ENCODE measurements around the gene MYLK. TPM values are rescaled to one million over a fixed set of nuclear protein-coding genes. Genes with fewer than 3 reads are reported as not detected.

The MYLK gene
- polyA plus RNA-seq, 6 donors from 2014 or later, result 0.93 to 5.7 (median 2.1) TPM

GRCh38 chr3:123791417-123791816, 92.7 kb downstream of the MYLK start:
- H3K36me3 Mint-ChIP-seq, result no peaks in the 10 kb centered on the region
- H3K4me1 Mint-ChIP-seq, result no peaks in the 10 kb centered on the region
- peaks cover 0 to 10% (median 0%) of the 10 kb centered on the region in 3 donors for H3K27me3 Mint-ChIP-seq
- no peak for ATAC-seq (ENCODE audit: low read depth in 2 of 2)
- no peak overlapping the region for H3K4me3 Mint-ChIP-seq
- no peaks in the 10 kb centered on the region for H3K9me3 Mint-ChIP-seq
- DNase-seq, result no peak
- H3K27ac Mint-ChIP-seq, result no peak overlapping the region

GRCh38 chr3:123791073-123791370, 93.1 kb downstream of the MYLK start:
- H3K4me3 Mint-ChIP-seq, result no peak overlapping the region
- no peaks in the 10 kb centered on the region for H3K9me3 Mint-ChIP-seq
- DNase-seq (no peak), ATAC-seq (ENCODE audit: low read depth in 2 of 2) (no peak)
- peaks cover 0 to 10% (median 0%) of the 10 kb centered on the region in 3 donors for H3K27me3 Mint-ChIP-seq
- no peaks in the 10 kb centered on the region for H3K36me3 Mint-ChIP-seq
- H3K27ac Mint-ChIP-seq, result no peak overlapping the region
- H3K4me1 Mint-ChIP-seq, result no peaks in the 10 kb centered on the region

GRCh38 chr3:123790254-123791072, 93.7 kb downstream of the MYLK start:
- H3K4me1 Mint-ChIP-seq, result no peaks in the 10 kb centered on the region
- no peak for DNase-seq

GRCh38 chr3:123789760-123790159, 94.4 kb downstream of the MYLK start:
- DNase-seq (no peak), ATAC-seq (ENCODE audit: low read depth in 2 of 2) (no peak)
- peaks cover 0 to 1% (median 0%) of the 10 kb centered on the region in 7 donors for H3K9me3 Mint-ChIP-seq
- H3K4me1 Mint-ChIP-seq, result no peaks in the 10 kb centered on the region
- H3K4me3 Mint-ChIP-seq, result no peak overlapping the region
- H3K36me3 Mint-ChIP-seq, result no peaks in the 10 kb centered on the region
- H3K27me3 Mint-ChIP-seq, result peaks cover 0 to 10% (median 0%) of the 10 kb centered on the region in 3 donors
- no peak overlapping the region for H3K27ac Mint-ChIP-seq

More at GRCh38 chr3:123790254-123791072, 93.7 kb downstream of the MYLK start:
- Mint-ChIP-seq H3K4me3 (no peak overlapping the region), H3K27me3 (peaks cover 0 to 10% (median 0%) of the 10 kb centered on the region in 3 donors), H3K27ac (no peak overlapping the region), H3K36me3 (no peaks in the 10 kb centered on the region), H3K9me3 (no peaks in the 10 kb centered on the region)
- no peak for ATAC-seq (ENCODE audit: low read depth in 2 of 2)

GRCh38 chr3:123789160-123789559, 95.0 kb downstream of the MYLK start:
- H3K36me3 Mint-ChIP-seq, result no peaks in the 10 kb centered on the region
- no peak overlapping the region for H3K4me3 Mint-ChIP-seq
- DNase-seq (no peak), ATAC-seq (ENCODE audit: low read depth in 2 of 2) (no peak)
- H3K27ac Mint-ChIP-seq, result peak overlapping the region in 1 of 6 donors; percentile 24
- H3K9me3 Mint-ChIP-seq, result peaks cover 0 to 1% (median 0%) of the 10 kb centered on the region in 7 donors
- no peaks in the 10 kb centered on the region for H3K4me1 Mint-ChIP-seq
- peaks cover 0 to 10% (median 0%) of the 10 kb centered on the region in 3 donors for H3K27me3 Mint-ChIP-seq

- Mint-ChIP-seq H3K4me1 (no peaks in the 10 kb centered on the region), H3K4me3 (no peak overlapping the region), H3K27me3 (peaks cover 0 to 10% (median 0%) of the 10 kb centered on the region in 3 donors), H3K36me3 (no peaks in the 10 kb centered on the region), H3K27ac (peak overlapping the region in 1 of 6 donors; percentile 24), H3K9me3 (peaks cover 0 to 1% (median 0%) of the 10 kb centered on the region in 7 donors)
- DNase-seq (no peak), ATAC-seq (ENCODE audit: low read depth in 2 of 2) (no peak)
Observed at GRCh38 chr3:123788710-123789109, 95.4 kb downstream of the MYLK start.

- Mint-ChIP-seq H3K27ac (no peak overlapping the region), H3K4me1 (no peaks in the 10 kb centered on the region), H3K27me3 (peaks cover 0 to 10% (median 0%) of the 10 kb centered on the region in 3 donors), H3K36me3 (no peaks in the 10 kb centered on the region), H3K4me3 (no peak overlapping the region), H3K9me3 (peaks cover 0 to 1% (median 0%) of the 10 kb centered on the region in 7 donors)
- ATAC-seq (ENCODE audit: low read depth in 2 of 2) (no peak), DNase-seq (no peak)
Observed at GRCh38 chr3:123787133-123787532, 97.0 kb downstream of the MYLK start.

- Mint-ChIP-seq H3K9me3 (peaks cover 0 to 1% (median 0%) of the 10 kb centered on the region in 7 donors), H3K27ac (no peak overlapping the region), H3K4me1 (no peaks in the 10 kb centered on the region), H3K36me3 (no peaks in the 10 kb centered on the region), H3K27me3 (peaks cover 0 to 10% (median 3%) of the 10 kb centered on the region in 3 donors), H3K4me3 (no peak overlapping the region)
- DNase-seq (no peak), ATAC-seq (ENCODE audit: low read depth in 2 of 2) (no peak)
Observed at GRCh38 chr3:123785602-123786001, 98.5 kb downstream of the MYLK start.

- H3K27ac Mint-ChIP-seq, result no peak overlapping the region
- H3K9me3 Mint-ChIP-seq, result peaks cover 0 to 1% (median 0%) of the 10 kb centered on the region in 7 donors
- H3K4me3 Mint-ChIP-seq, result no peak overlapping the region
- H3K36me3 Mint-ChIP-seq, result no peaks in the 10 kb centered on the region
- no peaks in the 10 kb centered on the region for H3K4me1 Mint-ChIP-seq
- DNase-seq, result no peak
- peaks cover 0 to 4% (median 0%) of the 10 kb centered on the region in 3 donors for H3K27me3 Mint-ChIP-seq
- ATAC-seq (ENCODE audit: low read depth in 2 of 2), result no peak
Observed at GRCh38 chr3:123783811-123784210, 100.3 kb downstream of the MYLK start.

GRCh38 chr3:123783050-123783689, 101.0 kb downstream of the MYLK start:
- no peak for ATAC-seq (ENCODE audit: low read depth in 2 of 2)
- DNase-seq, result no peak
- no peaks in the 10 kb centered on the region for H3K4me1 Mint-ChIP-seq
- H3K27me3 Mint-ChIP-seq, result peaks cover 0 to 4% (median 0%) of the 10 kb centered on the region in 3 donors
- H3K36me3 Mint-ChIP-seq, result no peaks in the 10 kb centered on the region
- no peak overlapping the region for H3K27ac Mint-ChIP-seq
- H3K4me3 Mint-ChIP-seq, result no peak overlapping the region
- H3K9me3 Mint-ChIP-seq, result peaks cover 0 to 1% (median 0%) of the 10 kb centered on the region in 7 donors

GRCh38 chr3:123782488-123782887, 101.6 kb downstream of the MYLK start:
- DNase-seq (no peak), ATAC-seq (ENCODE audit: low read depth in 2 of 2) (no peak)
- peaks cover 0 to 4% (median 0%) of the 10 kb centered on the region in 3 donors for H3K27me3 Mint-ChIP-seq
- H3K4me3 Mint-ChIP-seq, result no peak overlapping the region
- no peaks in the 10 kb centered on the region for H3K36me3 Mint-ChIP-seq
- H3K4me1 Mint-ChIP-seq, result no peaks in the 10 kb centered on the region
- H3K9me3 Mint-ChIP-seq, result peaks cover 0 to 1% (median 0%) of the 10 kb centered on the region in 7 donors
- no peak overlapping the region for H3K27ac Mint-ChIP-seq

- Mint-ChIP-seq H3K4me3 (no peak overlapping the region), H3K27me3 (peaks cover 0 to 4% (median 0%) of the 10 kb centered on the region in 3 donors), H3K36me3 (no peaks in the 10 kb centered on the region), H3K9me3 (peaks cover 0 to 1% (median 0%) of the 10 kb centered on the region in 7 donors), H3K4me1 (no peaks in the 10 kb centered on the region), H3K27ac (no peak overlapping the region)
- DNase-seq (no peak), ATAC-seq (ENCODE audit: low read depth in 2 of 2) (no peak)
Observed at GRCh38 chr3:123781571-123782275, 102.4 kb downstream of the MYLK start.

- Mint-ChIP-seq H3K4me3 (no peak overlapping the region), H3K27me3 (peaks cover 0 to 4% (median 0%) of the 10 kb centered on the region in 3 donors)
- no peak for ATAC-seq (ENCODE audit: low read depth in 2 of 2)
Observed at GRCh38 chr3:123781138-123781537, 103.0 kb downstream of the MYLK start.

More at GRCh38 chr3:123781138-123781537, 103.0 kb downstream of the MYLK start:
- no peaks in the 10 kb centered on the region for H3K4me1 Mint-ChIP-seq
- H3K9me3 Mint-ChIP-seq, result peaks cover 0 to 1% (median 0%) of the 10 kb centered on the region in 7 donors
- no peak for DNase-seq
- H3K36me3 Mint-ChIP-seq, result no peaks in the 10 kb centered on the region
- H3K27ac Mint-ChIP-seq, result no peak overlapping the region

Data from naive B cell (primary cell).